HepG2 (cell line): Measurements from ENCODE around the gene PPOX.

Experiments used
- ARHGAP35 ChIP-seq: sonication (generic); formaldehyde crosslinking; IDR thresholded peaks from 2 replicates; pipeline ENCODE4 v1.9.0; 2022; ENCODE audit warnings: mild to moderate bottlenecking, inconsistent platforms, moderate library complexity, missing genetic modification reagents, borderline replicate concordance
- CEBPB ChIP-seq: IDR thresholded peaks from 2 replicates; pipeline ENCODE4 v1.6.1; 2011; ENCODE audit warnings: low read depth, low read length, improper control_type of control experiment, borderline replicate concordance
- CTCF ChIP-seq: sonication (generic); formaldehyde crosslinking; IDR thresholded peaks from 2 replicates; pipeline ENCODE4 v1.5.0; 2020; ENCODE audit warnings: mild to moderate bottlenecking, missing genetic modification reagents, moderate library complexity
- EP300 ChIP-seq, 3 experiments: sonication (generic) in 1 of 3; formaldehyde crosslinking in 1 of 3; IDR thresholded peaks; 2 replicates each; pipeline versions ENCODE4 v1.5.1 to v1.6.1; 2011 to 2020; ENCODE audit warnings: low read depth in 2 of 3, low read length in 2 of 3, borderline replicate concordance in 1 of 3, improper control_type of control experiment in 1 of 3, mild to moderate bottlenecking in 1 of 3, missing genetic modification reagents in 1 of 3, moderate library complexity in 1 of 3
- MAZ ChIP-seq, 2 experiments: sonication (generic) in 1 of 2; formaldehyde crosslinking in 1 of 2; IDR thresholded peaks; 2 replicates each; pipeline versions ENCODE4 v1.5.0 to v1.6.1; 2012 to 2020; ENCODE audit warnings: low read depth in 2 of 2, mild to moderate bottlenecking in 2 of 2, borderline replicate concordance in 1 of 2, improper control_type of control experiment in 1 of 2, low read length in 1 of 2, missing genetic modification reagents in 1 of 2, moderate library complexity in 1 of 2
- PHF21A ChIP-seq: sonication (generic); formaldehyde crosslinking; IDR thresholded peaks from 2 replicates; pipeline ENCODE4 v1.5.0; 2020; ENCODE audit warnings: mild to moderate bottlenecking, missing genetic modification reagents
- POLR2G ChIP-seq: fragments of 200-400 bp; formaldehyde crosslinking; IDR thresholded peaks from 2 replicates; pipeline ENCODE4 v1.6.1; 2018; ENCODE audit warnings: mild to moderate bottlenecking, low read depth, low read length, moderate library complexity
- TARDBP ChIP-seq: sonication (generic); formaldehyde crosslinking; IDR thresholded peaks from 2 replicates; pipeline ENCODE4 v1.8.0; 2022; ENCODE audit warnings: mild to moderate bottlenecking, missing genetic modification reagents
- ZBED4 ChIP-seq: sonication (generic); formaldehyde crosslinking; IDR thresholded peaks from 2 replicates; pipeline ENCODE4 v1.4.0; 2020; ENCODE audit warnings: missing genetic modification reagents, borderline replicate concordance
- ZGPAT ChIP-seq: IDR thresholded peaks from 2 replicates; pipeline ENCODE4 v1.6.1; 2016; ENCODE audit warnings: mild to moderate bottlenecking
- ZSCAN12 ChIP-seq: sonication (generic); formaldehyde crosslinking; IDR thresholded peaks from 2 replicates; pipeline ENCODE4 v1.9.0; 2021; ENCODE audit warnings: mild to moderate bottlenecking, missing genetic modification reagents

- TF ChIP-seq CEBPB (no peak), ZBED4 (CRISPR knock-in tag) (no peak), MAZ (IDR thresholded peaks at IDR 0.05; ENCODE audit: borderline replicate concordance, low read depth, low read length) (no peak), MAZ (CRISPR knock-in tag; IDR thresholded peaks at IDR 0.05; ENCODE audit: low read depth) (no peak), PHF21A (no peak), POLR2G (no peak), EP300 (IDR thresholded peaks at IDR 0.05; ENCODE audit: low read depth in 2 of 2, low read length in 2 of 2) (no peak), EP300 (CRISPR knock-in tag; IDR thresholded peaks at IDR 0.05; ENCODE audit: borderline replicate concordance) (no peak), ZGPAT (CRISPR knock-in tag) (no peak), CTCF (CRISPR knock-in tag) (no peak), ZSCAN12 (CRISPR knock-in tag) (no peak), ARHGAP35 (CRISPR knock-in tag) (no peak), TARDBP (no peak)
Observed at GRCh38 chr1:161191971-161192370, 25.7 kb downstream of the PPOX start.
